Effector CD8-positive, alpha-beta T cell (primary cell): Measurements from ENCODE around the gene HPS1.

ENCODE experiments used
- DNase-seq: peaks from one replicate; lab custom pipeline; 2025; lab: John Stamatoyannopoulos, UW

The HPS1 gene

GRCh38 chr10:98411768-98412167 is 35.0 kb downstream of the HPS1 start:
- DNase-seq: no peak

GRCh38 chr10:98411166-98411565 is 35.6 kb downstream of the HPS1 start:
- no peak for DNase-seq

- no peak for DNase-seq
These were observed 36.0 kb downstream of the HPS1 start for GRCh38 chr10:98410759-98411158.

- DNase-seq: no peak
These were observed 36.5 kb downstream of the HPS1 start for GRCh38 chr10:98410135-98410743.

GRCh38 chr10:98408799-98409198 is 37.9 kb downstream of the HPS1 start:
- no peak for DNase-seq

GRCh38 chr10:98407744-98408241 is 38.9 kb downstream of the HPS1 start:
- DNase-seq: no peak

- DNase-seq: no peak
These were observed 39.6 kb downstream of the HPS1 start for GRCh38 chr10:98407017-98407743.

GRCh38 chr10:98405422-98405821 is 41.3 kb downstream of the HPS1 start:
- DNase-seq: no peak

GRCh38 chr10:98404571-98405359 is 42.0 kb downstream of the HPS1 start:
- no peak for DNase-seq

GRCh38 chr10:98403812-98404504 is 42.8 kb downstream of the HPS1 start:
- no peak for DNase-seq

GRCh38 chr10:98402931-98403718 is 43.6 kb downstream of the HPS1 start:
- DNase-seq: no peak

- DNase-seq: no peak
These were observed 44.3 kb downstream of the HPS1 start for GRCh38 chr10:98402478-98402877.

- no peak for DNase-seq
These were observed 46.3 kb downstream of the HPS1 start for GRCh38 chr10:98400482-98400881.

GRCh38 chr10:98399784-98400183 is 47.0 kb downstream of the HPS1 start:
- DNase-seq: no peak

GRCh38 chr10:98397089-98397600 is 49.6 kb downstream of the HPS1 start:
- no peak for DNase-seq

GRCh38 chr10:98396096-98397063 is 50.4 kb downstream of the HPS1 start:
- DNase-seq: no peak

- DNase-seq: no peak
These were observed 51.8 kb downstream of the HPS1 start for GRCh38 chr10:98394851-98395440.

GRCh38 chr10:98391578-98391991 is 55.1 kb downstream of the HPS1 start:
- no peak for DNase-seq

GRCh38 chr10:98391065-98391464 is 55.7 kb downstream of the HPS1 start:
- no peak for DNase-seq
